NT2/D1 (cell line): ENCODE measurements around the gene NIPAL4.

ENCODE experiments used
- DNase-seq: peaks from one replicate; pipeline ENCODE4 v3.0.0-alpha.2; 2011; ENCODE audit warnings: low read depth, low spot score
- H3K27me3 ChIP-seq: 2 replicates; pipeline ENCODE4 v1.6.0; 2011; ENCODE audit warnings: mild to moderate bottlenecking; ENCODE audit not compliant: insufficient read length, insufficient read depth
- H3K36me3 ChIP-seq: 2 replicates; pipeline ENCODE4 v1.6.1; 2011; ENCODE audit warnings: mild to moderate bottlenecking, low read length, mixed read lengths; ENCODE audit not compliant: insufficient read depth, insufficient read length
- H3K4me1 ChIP-seq: 2 replicates; pipeline ENCODE4 v1.5.1; 2011; ENCODE audit not compliant: insufficient read depth, insufficient read length
- H3K4me3 ChIP-seq: 2 replicates; pipeline ENCODE4 v1.5.1; 2011; ENCODE audit warnings: low read depth; ENCODE audit not compliant: insufficient read length
- H3K9ac ChIP-seq: 2 replicates; pipeline ENCODE4 v1.6.0; 2011; ENCODE audit warnings: low read depth; ENCODE audit not compliant: insufficient read length
- H3K9me3 ChIP-seq: 2 replicates; pipeline ENCODE4 v1.5.1; 2011; ENCODE audit warnings: mild to moderate bottlenecking, low read length; ENCODE audit not compliant: insufficient read depth
- SUZ12 ChIP-seq: IDR thresholded peaks from 2 replicates; pipeline ENCODE4 v1.6.1; 2011; ENCODE audit not compliant: insufficient read length, insufficient read depth; ENCODE audit errors: extremely low read depth
- YY1 ChIP-seq: IDR thresholded peaks from 2 replicates; pipeline ENCODE4 v1.6.1; 2011; ENCODE audit not compliant: insufficient read length, insufficient read depth
- ZNF274 ChIP-seq: IDR thresholded peaks from 2 replicates; pipeline ENCODE4 v1.6.1; 2011; ENCODE audit warnings: mild to moderate bottlenecking, low read depth, low read length

Gene NIPAL4

GRCh38 chr5:157444224-157444623 is 15.8 kb upstream of the NIPAL4 start:
- Histone ChIP-seq H3K4me1 (no peaks in the 10 kb centered on the region), H3K9me3 (no peaks in the 10 kb centered on the region), H3K36me3 (no peaks in the 10 kb centered on the region), H3K27me3 (no peaks in the 10 kb centered on the region), H3K9ac (no peak overlapping the region), H3K4me3 (no peak overlapping the region)
- DNase-seq = no peak
- TF ChIP-seq SUZ12 = no peak
- no peak for TF ChIP-seq ZNF274

GRCh38 chr5:157445745-157446411 is 14.1 kb upstream of the NIPAL4 start:
- TF ChIP-seq YY1 (no peak), SUZ12 (no peak), ZNF274 (no peak)
- H3K9me3 ChIP-seq = no peaks in the 10 kb centered on the region

GRCh38 chr5:157446412-157446935 is 13.5 kb upstream of the NIPAL4 start:
- DNase-seq = no peak
- H3K9ac ChIP-seq = no peak overlapping the region

More at GRCh38 chr5:157445745-157446411, 14.1 kb upstream of the NIPAL4 start:
- Histone ChIP-seq H3K4me1 (no peaks in the 10 kb centered on the region), H3K27me3 (no peaks in the 10 kb centered on the region), H3K4me3 (no peak overlapping the region), H3K9ac (no peak overlapping the region), H3K36me3 (no peaks in the 10 kb centered on the region)
- no peak for DNase-seq

GRCh38 chr5:157447201-157447637 is 12.8 kb upstream of the NIPAL4 start:
- Histone ChIP-seq H3K36me3 (no peaks in the 10 kb centered on the region), H3K4me1 (no peaks in the 10 kb centered on the region), H3K9ac (no peak overlapping the region), H3K9me3 (no peaks in the 10 kb centered on the region), H3K27me3 (no peaks in the 10 kb centered on the region), H3K4me3 (no peak overlapping the region)
- no peak for DNase-seq
- TF ChIP-seq YY1 (no peak), ZNF274 (no peak), SUZ12 (no peak)

More at GRCh38 chr5:157446412-157446935, 13.5 kb upstream of the NIPAL4 start:
- H3K4me1 ChIP-seq = no peaks in the 10 kb centered on the region
- H3K27me3 ChIP-seq = no peaks in the 10 kb centered on the region
- TF ChIP-seq SUZ12 (no peak), ZNF274 (no peak), YY1 (no peak)
- H3K9me3 ChIP-seq = no peaks in the 10 kb centered on the region
- H3K4me3 ChIP-seq = no peak overlapping the region
- no peaks in the 10 kb centered on the region for H3K36me3 ChIP-seq

GRCh38 chr5:157449011-157449723 is 10.8 kb upstream of the NIPAL4 start:
- TF ChIP-seq YY1 (no peak), SUZ12 (no peak), ZNF274 (no peak)
- H3K9ac ChIP-seq = no peak overlapping the region
- no peak for DNase-seq
- H3K27me3 ChIP-seq = no peaks in the 10 kb centered on the region
- H3K4me1 ChIP-seq = no peaks in the 10 kb centered on the region
- H3K4me3 ChIP-seq = no peak overlapping the region
- no peaks in the 10 kb centered on the region for H3K9me3 ChIP-seq
- H3K36me3 ChIP-seq = no peaks in the 10 kb centered on the region

- DNase-seq = no peak
- no peaks in the 10 kb centered on the region for H3K9me3 ChIP-seq
- H3K27me3 ChIP-seq = no peaks in the 10 kb centered on the region
- no peaks in the 10 kb centered on the region for H3K4me1 ChIP-seq
- TF ChIP-seq YY1 = no peak
- TF ChIP-seq SUZ12 = no peak
- TF ChIP-seq ZNF274 = no peak
- no peaks in the 10 kb centered on the region for H3K36me3 ChIP-seq
- no peak overlapping the region for H3K9ac ChIP-seq
- H3K4me3 ChIP-seq = no peak overlapping the region
Measured at GRCh38 chr5:157450024-157450423, 10.0 kb upstream of the NIPAL4 start.

- Histone ChIP-seq H3K4me3 (no peak overlapping the region), H3K4me1 (no peaks in the 10 kb centered on the region), H3K27me3 (no peaks in the 10 kb centered on the region), H3K9ac (no peak overlapping the region), H3K36me3 (no peaks in the 10 kb centered on the region), H3K9me3 (no peaks in the 10 kb centered on the region)
- TF ChIP-seq YY1 (no peak), ZNF274 (no peak), SUZ12 (no peak)
- DNase-seq = no peak
Measured at GRCh38 chr5:157451806-157452205, 8.2 kb upstream of the NIPAL4 start.
